Activated CD8-positive, alpha-beta T cell treated with anti-CD3 and anti-CD28 coated beads for 36 hours (primary cell): Measurements from ENCODE around the gene UPF2. TPM values are rescaled to one million over a fixed set of nuclear protein-coding genes. Genes with fewer than 3 reads are reported as not detected.

ENCODE experiments used
- ATAC-seq: fragments of 200-7000 bp; cut with Tn5 transposase; one replicate; pipeline ENCODE4 v1.10.0; 2021; ENCODE audit warnings: mild to moderate bottlenecking, moderate library complexity
- CTCF ChIA-PET: fragments of 350-600 bp; sonication (Branson Sonifier 250); formaldehyde crosslinking; loops from one replicate; lab custom pipeline; 2021; ENCODE audit warnings: antibody characterized with exemption; lab: Charles Lee
- POLR2A ChIA-PET: fragments of 350-600 bp; sonication (Branson Sonifier 250); formaldehyde crosslinking; loops from one replicate; lab custom pipeline; 2021; ENCODE audit warnings: antibody characterized with exemption; lab: Charles Lee
- DNase-seq: peaks from one replicate; pipeline ENCODE4 v3.0.0-alpha.2; 2020
- H3K27ac Mint-ChIP-seq: one replicate; pipeline ENCODE4 v1.8.0; 2021; ENCODE audit warnings: mild to moderate bottlenecking, mixed read lengths
- H3K27me3 Mint-ChIP-seq: one replicate; pipeline ENCODE4 v1.8.0; 2021; ENCODE audit warnings: mixed read lengths
- H3K36me3 Mint-ChIP-seq: one replicate; pipeline ENCODE4 v1.8.0; 2021; ENCODE audit warnings: low read depth, mixed read lengths
- H3K4me1 Mint-ChIP-seq: one replicate; pipeline ENCODE4 v1.8.0; 2021; ENCODE audit warnings: low read depth, mixed read lengths
- H3K4me3 Mint-ChIP-seq: one replicate; pipeline ENCODE4 v1.8.0; 2021; ENCODE audit warnings: mild to moderate bottlenecking, moderate library complexity, mixed read lengths
- H3K9me3 Mint-ChIP-seq: one replicate; pipeline ENCODE4 v1.8.0; 2021; ENCODE audit warnings: mixed read lengths
- intact Hi-C: fragments of 100-400 bp; cut with micrococcal nuclease; formaldehyde crosslinking; loops from one replicate; pipeline ENCODE4 v1.10.0; 2022
- total RNA-seq, 2 experiments: library from RNA; stranded (reverse); gene quantifications; one replicate each; pipeline ENCODE4 v1.2.3, GENCODE V29; 2021
- TF ChIP-seq, protein P1 (sequence below): fragments of 200-600 bp; IDR thresholded peaks from one replicate; pipeline ENCODE4 v1.8.0; 2022; ENCODE audit warnings: antibody characterized with exemption, mild to moderate bottlenecking

The UPF2 gene
- total RNA-seq, 2 experiments from 2014 or later, result 27.9 to 29.4 TPM

DNA sequence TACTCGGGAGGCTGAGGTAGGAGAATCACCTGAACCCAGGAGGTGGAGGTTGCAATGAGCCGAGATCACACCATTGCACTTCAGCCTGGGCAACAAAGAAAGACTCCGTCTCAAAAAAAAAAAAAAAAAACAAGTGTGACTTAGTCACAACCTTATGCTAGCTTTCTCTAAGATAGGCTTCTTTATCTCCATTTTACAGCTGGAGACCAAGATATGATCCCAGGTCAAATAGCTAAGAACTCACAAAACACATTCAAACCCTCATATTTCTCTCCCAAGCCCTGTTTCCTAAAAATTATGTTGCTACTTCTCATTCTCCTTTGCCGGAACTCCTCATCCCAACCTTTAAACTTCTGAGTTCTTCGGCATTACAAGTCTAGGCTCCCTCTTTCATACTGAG, 13.1 kb upstream of the UPF2 start:
- ChIA-PET POLR2A (no interaction called here), CTCF (interaction anchor here (0.9 kb wide), 1 partner anchor 69 kb away, joined by 4 read pairs; no protein-coding TSS in a partner anchor)
- Mint-ChIP-seq H3K4me3 (no peak overlapping the region), H3K27me3 (no peaks in the 10 kb centered on the region), H3K9me3 (no peaks in the 10 kb centered on the region), H3K4me1 (no peaks in the 10 kb centered on the region), H3K27ac (no peak overlapping the region), H3K36me3 (no peaks in the 10 kb centered on the region)
- no peak for ATAC-seq
- TF ChIP-seq, protein P1, sequence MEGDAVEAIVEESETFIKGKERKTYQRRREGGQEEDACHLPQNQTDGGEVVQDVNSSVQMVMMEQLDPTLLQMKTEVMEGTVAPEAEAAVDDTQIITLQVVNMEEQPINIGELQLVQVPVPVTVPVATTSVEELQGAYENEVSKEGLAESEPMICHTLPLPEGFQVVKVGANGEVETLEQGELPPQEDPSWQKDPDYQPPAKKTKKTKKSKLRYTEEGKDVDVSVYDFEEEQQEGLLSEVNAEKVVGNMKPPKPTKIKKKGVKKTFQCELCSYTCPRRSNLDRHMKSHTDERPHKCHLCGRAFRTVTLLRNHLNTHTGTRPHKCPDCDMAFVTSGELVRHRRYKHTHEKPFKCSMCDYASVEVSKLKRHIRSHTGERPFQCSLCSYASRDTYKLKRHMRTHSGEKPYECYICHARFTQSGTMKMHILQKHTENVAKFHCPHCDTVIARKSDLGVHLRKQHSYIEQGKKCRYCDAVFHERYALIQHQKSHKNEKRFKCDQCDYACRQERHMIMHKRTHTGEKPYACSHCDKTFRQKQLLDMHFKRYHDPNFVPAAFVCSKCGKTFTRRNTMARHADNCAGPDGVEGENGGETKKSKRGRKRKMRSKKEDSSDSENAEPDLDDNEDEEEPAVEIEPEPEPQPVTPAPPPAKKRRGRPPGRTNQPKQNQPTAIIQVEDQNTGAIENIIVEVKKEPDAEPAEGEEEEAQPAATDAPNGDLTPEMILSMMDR, result no peak
- intact Hi-C loops, result no loop called here
- no peak for DNase-seq

DNA sequence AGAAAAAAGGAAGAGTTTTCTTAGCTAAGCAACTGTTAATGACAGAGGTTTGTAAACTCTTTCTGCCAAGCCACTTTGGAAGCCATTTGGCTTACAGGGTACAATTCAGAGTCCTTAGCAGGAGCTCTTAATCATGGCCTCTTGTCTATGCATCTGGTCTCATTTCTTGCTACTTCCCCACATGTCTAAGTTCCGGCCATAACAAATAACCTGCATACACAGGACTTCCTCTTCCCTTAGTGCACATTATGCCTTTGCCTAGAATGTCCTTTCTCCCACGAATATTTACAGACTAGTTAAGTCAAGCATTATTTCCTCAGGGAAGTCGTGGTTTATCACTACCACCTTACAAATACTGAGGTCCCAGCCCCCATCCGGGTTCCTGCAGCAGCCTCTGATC, 8.6 kb upstream of the UPF2 start:
- ATAC-seq, result no peak
- DNase-seq, result no peak
- Mint-ChIP-seq H3K27ac (no peak overlapping the region), H3K4me3 (no peak overlapping the region), H3K4me1 (no peaks in the 10 kb centered on the region), H3K27me3 (no peaks in the 10 kb centered on the region), H3K9me3 (no peaks in the 10 kb centered on the region), H3K36me3 (no peaks in the 10 kb centered on the region)
- TF ChIP-seq, protein P1, result no peak
- ChIA-PET POLR2A (no interaction called here), CTCF (interaction anchor here (0.7 to 1.2 kb wide), 3 partner anchors 10 to 231 kb away, joined by 3 to 4 read pairs (median 4); no protein-coding TSS in a partner anchor)
- intact Hi-C loops, result no loop called here

DNA sequence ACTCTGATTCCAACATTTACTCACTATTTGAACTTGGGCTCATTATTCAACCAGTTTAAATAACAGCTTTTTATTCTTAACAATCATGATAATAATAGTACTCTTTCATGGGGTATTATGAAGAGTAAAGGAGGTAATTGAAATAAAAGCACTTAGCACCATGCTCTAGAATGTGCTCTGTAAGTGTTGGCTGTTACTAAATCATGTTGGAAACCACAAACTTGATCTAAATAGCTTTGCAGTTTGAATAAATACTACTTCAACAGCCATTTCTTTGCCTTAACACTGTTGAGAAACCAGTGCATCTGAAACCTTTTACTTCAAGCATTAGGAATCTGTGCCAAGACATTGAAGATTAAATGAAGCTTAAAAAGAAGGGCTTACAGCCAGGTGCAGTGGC, 7.9 kb upstream of the UPF2 start:
- Mint-ChIP-seq H3K36me3 (no peaks in the 10 kb centered on the region), H3K9me3 (no peaks in the 10 kb centered on the region), H3K4me1 (no peaks in the 10 kb centered on the region), H3K27ac (no peak overlapping the region), H3K4me3 (no peak overlapping the region), H3K27me3 (no peaks in the 10 kb centered on the region)
- CTCF ChIA-PET, result interaction anchor here (1.1 kb wide), 1 partner anchor 231 kb away, joined by 3 read pairs; no protein-coding TSS in a partner anchor
- DNase-seq, result no peak
- ATAC-seq, result no peak
- TF ChIP-seq, protein P1, result no peak
- POLR2A ChIA-PET, result no interaction called here
- intact Hi-C loops, result no loop called here

- no peaks in the 10 kb centered on the region for H3K9me3 Mint-ChIP-seq
- H3K27me3 Mint-ChIP-seq, result no peaks in the 10 kb centered on the region
- ATAC-seq (no peak), DNase-seq (no peak)
- intact Hi-C loops, result loop anchor here (10.0 kb wide), 2 partner anchors 76 to 146 kb away; partner anchors contain the start of genes CDC123, NUDT5 and SEC61A2
- TF ChIP-seq, protein P1, result no peak
- H3K36me3 Mint-ChIP-seq, result no peaks in the 10 kb centered on the region
- ChIA-PET POLR2A (no interaction called here), CTCF (no interaction called here)
- H3K4me1 Mint-ChIP-seq, result peaks cover 4% of the 10 kb centered on the region
- no peak overlapping the region for H3K4me3 Mint-ChIP-seq
- H3K27ac Mint-ChIP-seq, result no peak overlapping the region
These were observed 5.9 kb upstream of the UPF2 start for GRCh38 chr10:12048547-12048946.

DNA sequence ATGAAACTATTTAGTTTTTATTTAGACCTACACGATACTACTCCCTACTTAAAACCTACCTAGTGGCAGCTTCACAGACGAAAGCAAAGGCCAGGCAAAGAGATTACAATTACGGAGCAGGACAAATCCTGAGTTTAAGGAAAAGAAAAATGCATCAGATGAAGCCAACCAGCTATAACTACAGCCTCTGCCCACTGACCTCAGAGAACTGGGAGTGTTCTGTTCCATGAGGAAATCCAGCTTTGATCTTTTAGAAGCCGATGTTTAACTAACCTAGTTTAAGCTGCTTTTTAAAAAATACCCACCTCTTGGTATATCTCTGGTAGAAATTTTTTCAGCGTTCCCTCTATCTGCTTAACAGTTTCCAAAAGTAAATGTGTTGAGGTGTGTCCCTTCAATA, 3.0 kb upstream of the UPF2 start:
- CTCF ChIA-PET, result interaction anchor here (1.1 kb wide), 1 partner anchor 467 kb away, joined by 3 read pairs; no protein-coding TSS in a partner anchor
- intact Hi-C loops, result loop anchor here (10.0 kb wide), 2 partner anchors 79 to 149 kb away; partner anchors contain the start of genes CDC123, NUDT5 and SEC61A2
- Mint-ChIP-seq H3K4me3 (no peak overlapping the region), H3K36me3 (peaks cover 7% of the 10 kb centered on the region), H3K4me1 (peaks cover 15% of the 10 kb centered on the region), H3K9me3 (no peaks in the 10 kb centered on the region), H3K27me3 (no peaks in the 10 kb centered on the region), H3K27ac (no peak overlapping the region)
- TF ChIP-seq, protein P1, result no peak
- ATAC-seq (no peak), DNase-seq (no peak)
- POLR2A ChIA-PET, result no interaction called here
